Activated CD8-positive, alpha-beta T cell treated with anti-CD3 and anti-CD28 coated beads for 36 hours (primary cell): Measurements from ENCODE around the gene ARHGEF5. TPM values are rescaled to one million over a fixed set of nuclear protein-coding genes. Genes with fewer than 3 reads are reported as not detected.
"Not testable (repeated sequence)": the region's sequence is repeated elsewhere in the genome, so short reads cannot be mapped to it uniquely, and the experiment has no call there.

Source experiments
- ATAC-seq: fragments of 200-7000 bp; cut with Tn5 transposase; one replicate; pipeline ENCODE4 v1.10.0; 2021; ENCODE audit warnings: mild to moderate bottlenecking, moderate library complexity
- CTCF ChIA-PET: fragments of 350-600 bp; sonication (Branson Sonifier 250); formaldehyde crosslinking; loops from one replicate; lab custom pipeline; 2021; ENCODE audit warnings: antibody characterized with exemption; lab: Charles Lee
- POLR2A ChIA-PET: fragments of 350-600 bp; sonication (Branson Sonifier 250); formaldehyde crosslinking; loops from one replicate; lab custom pipeline; 2021; ENCODE audit warnings: antibody characterized with exemption; lab: Charles Lee
- DNase-seq: peaks from one replicate; pipeline ENCODE4 v3.0.0-alpha.2; 2020
- H3K27ac Mint-ChIP-seq: one replicate; pipeline ENCODE4 v1.8.0; 2021; ENCODE audit warnings: mild to moderate bottlenecking, mixed read lengths
- H3K27me3 Mint-ChIP-seq: one replicate; pipeline ENCODE4 v1.8.0; 2021; ENCODE audit warnings: mixed read lengths
- H3K36me3 Mint-ChIP-seq: one replicate; pipeline ENCODE4 v1.8.0; 2021; ENCODE audit warnings: low read depth, mixed read lengths
- H3K4me1 Mint-ChIP-seq: one replicate; pipeline ENCODE4 v1.8.0; 2021; ENCODE audit warnings: low read depth, mixed read lengths
- H3K4me3 Mint-ChIP-seq: one replicate; pipeline ENCODE4 v1.8.0; 2021; ENCODE audit warnings: mild to moderate bottlenecking, moderate library complexity, mixed read lengths
- H3K9me3 Mint-ChIP-seq: one replicate; pipeline ENCODE4 v1.8.0; 2021; ENCODE audit warnings: mixed read lengths
- intact Hi-C: fragments of 100-400 bp; cut with micrococcal nuclease; formaldehyde crosslinking; loops from one replicate; pipeline ENCODE4 v1.10.0; 2022
- total RNA-seq, 2 experiments: library from RNA; stranded (reverse); gene quantifications; one replicate each; pipeline ENCODE4 v1.2.3, GENCODE V29; 2021

The ARHGEF5 gene
- total RNA-seq = 1 to 10 TPM; 6.7 to 7.5 TPM

GRCh38 chr7:144355176-144355822 is at the start of gene ARHGEF5:
Gene ARHGEF5 (plus strand): TSS chr7:144355402. CDS start chr7:144362670, 7,268 bp downstream.
- peak; percentile 77 for ATAC-seq
- H3K9me3 Mint-ChIP-seq, H3K36me3 Mint-ChIP-seq, CTCF ChIA-PET, POLR2A ChIA-PET, DNase-seq, H3K4me1 Mint-ChIP-seq, H3K27me3 Mint-ChIP-seq, intact Hi-C loops: not testable (repeated sequence)
- Mint-ChIP-seq H3K27ac (peak within 1 kb of the TSS; percentile 88), H3K4me3 (peak within 1 kb of the TSS; percentile 85)

- H3K4me1 Mint-ChIP-seq, intact Hi-C loops, H3K27ac Mint-ChIP-seq, CTCF ChIA-PET, H3K27me3 Mint-ChIP-seq, H3K36me3 Mint-ChIP-seq, ATAC-seq, POLR2A ChIA-PET, DNase-seq, H3K9me3 Mint-ChIP-seq, H3K4me3 Mint-ChIP-seq: not testable (repeated sequence)
These were observed 45.5 kb upstream of the ARHGEF5 start for GRCh38 chr7:144309702-144310101.

- POLR2A ChIA-PET, DNase-seq, H3K9me3 Mint-ChIP-seq, CTCF ChIA-PET, ATAC-seq, intact Hi-C loops, H3K27ac Mint-ChIP-seq, H3K4me1 Mint-ChIP-seq, H3K36me3 Mint-ChIP-seq, H3K4me3 Mint-ChIP-seq, H3K27me3 Mint-ChIP-seq: not testable (repeated sequence)
These were observed 44.0 kb upstream of the ARHGEF5 start for GRCh38 chr7:144311218-144311617.

GRCh38 chr7:144311872-144312469 is 43.2 kb upstream of the ARHGEF5 start, which contains the start of gene OR2A1:
Gene OR2A1 (plus strand): TSS chr7:144312419. CDS start chr7:144318125, 5,706 bp downstream.
- H3K27ac Mint-ChIP-seq, CTCF ChIA-PET, ATAC-seq, H3K27me3 Mint-ChIP-seq, H3K4me1 Mint-ChIP-seq, POLR2A ChIA-PET, H3K36me3 Mint-ChIP-seq, H3K4me3 Mint-ChIP-seq, H3K9me3 Mint-ChIP-seq, intact Hi-C loops, DNase-seq: not testable (repeated sequence)

- CTCF ChIA-PET, POLR2A ChIA-PET, H3K9me3 Mint-ChIP-seq, intact Hi-C loops, ATAC-seq, H3K4me1 Mint-ChIP-seq, H3K4me3 Mint-ChIP-seq, H3K36me3 Mint-ChIP-seq, DNase-seq, H3K27me3 Mint-ChIP-seq, H3K27ac Mint-ChIP-seq: not testable (repeated sequence)
These were observed 37.7 kb upstream of the ARHGEF5 start for GRCh38 chr7:144317537-144317936.

- ATAC-seq, intact Hi-C loops, H3K4me1 Mint-ChIP-seq, H3K36me3 Mint-ChIP-seq, H3K27me3 Mint-ChIP-seq, H3K4me3 Mint-ChIP-seq, POLR2A ChIA-PET, H3K9me3 Mint-ChIP-seq, CTCF ChIA-PET, H3K27ac Mint-ChIP-seq, DNase-seq: not testable (repeated sequence)
These were observed 35.7 kb upstream of the ARHGEF5 start for GRCh38 chr7:144319547-144319946.

GRCh38 chr7:144321677-144322206 is 33.5 kb upstream of the ARHGEF5 start:
- not testable (repeated sequence) for DNase-seq

GRCh38 chr7:144323359-144323758 is 31.8 kb upstream of the ARHGEF5 start:
- H3K4me3 Mint-ChIP-seq, CTCF ChIA-PET, H3K4me1 Mint-ChIP-seq, DNase-seq, H3K36me3 Mint-ChIP-seq, H3K27ac Mint-ChIP-seq, ATAC-seq, H3K9me3 Mint-ChIP-seq, POLR2A ChIA-PET, H3K27me3 Mint-ChIP-seq, intact Hi-C loops: not testable (repeated sequence)

More at GRCh38 chr7:144321677-144322206, 33.5 kb upstream of the ARHGEF5 start:
- intact Hi-C loops, H3K9me3 Mint-ChIP-seq, POLR2A ChIA-PET, H3K27ac Mint-ChIP-seq, H3K4me3 Mint-ChIP-seq, H3K4me1 Mint-ChIP-seq, H3K27me3 Mint-ChIP-seq, ATAC-seq, CTCF ChIA-PET, H3K36me3 Mint-ChIP-seq: not testable (repeated sequence)

GRCh38 chr7:144325868-144326267 is 29.3 kb upstream of the ARHGEF5 start:
- POLR2A ChIA-PET, CTCF ChIA-PET, H3K36me3 Mint-ChIP-seq, intact Hi-C loops, H3K27me3 Mint-ChIP-seq, DNase-seq, H3K9me3 Mint-ChIP-seq, H3K4me1 Mint-ChIP-seq, H3K27ac Mint-ChIP-seq, H3K4me3 Mint-ChIP-seq, ATAC-seq: not testable (repeated sequence)

GRCh38 chr7:144330044-144330443 is 25.2 kb upstream of the ARHGEF5 start:
- POLR2A ChIA-PET, DNase-seq, intact Hi-C loops, H3K4me1 Mint-ChIP-seq, H3K27me3 Mint-ChIP-seq, H3K36me3 Mint-ChIP-seq, ATAC-seq, H3K4me3 Mint-ChIP-seq, CTCF ChIA-PET, H3K27ac Mint-ChIP-seq, H3K9me3 Mint-ChIP-seq: not testable (repeated sequence)

- H3K4me1 Mint-ChIP-seq, CTCF ChIA-PET, H3K27me3 Mint-ChIP-seq, H3K9me3 Mint-ChIP-seq, DNase-seq, H3K4me3 Mint-ChIP-seq, H3K27ac Mint-ChIP-seq, POLR2A ChIA-PET, H3K36me3 Mint-ChIP-seq, intact Hi-C loops: not testable (repeated sequence)
- peak; percentile 83 for ATAC-seq
These were observed 23.8 kb upstream of the ARHGEF5 start for GRCh38 chr7:144331221-144331995.
